ENCODE results near the gene PCDHB2.
"Not testable (repeated sequence)": the region's sequence is repeated elsewhere in the genome, so short reads cannot be mapped to it uniquely, and the experiment has no call there.

The PCDHB2 gene

GRCh38 chr5:141135030-141135717 is 40.8 kb downstream of the PCDHB2 start, which contains the start of gene PCDHB5:
Gene PCDHB5 (plus strand): TSS chr5:141135206. CDS start chr5:141135435, 229 bp downstream.
- H3K9ac ChIP-seq (ENCODE audit: low read depth, low read length, poor library complexity), result no peak within 1 kb of the TSS
- H3K4me2 ChIP-seq (ENCODE audit: insufficient read depth, low read length, poor library complexity, severe bottlenecking), result no peak within 1 kb of the TSS
- no peaks in the 10 kb centered on the region for H3K79me1 ChIP-seq (ENCODE audit: low read depth, low read length)
- H4K91ac ChIP-seq (ENCODE audit: low read depth, low read length, poor library complexity), result no peak within 1 kb of the TSS
- H3K27ac ChIP-seq (replicated peaks; ENCODE audit: low read length), result no peak within 1 kb of the TSS
- WGBS, 2 donors (ENCODE audit: extremely low coverage in 2 of 2, insufficient read length in 2 of 2, insufficient replicate concordance in 1 of 2), result no CpG with 5 or more reads among the region's 22 CpGs
- peaks cover 0 to 3% of the 10 kb centered on the region in 2 donors for H3K36me3 ChIP-seq (replicated peaks in 1 of 2; ENCODE audit: control insufficient read depth in 2 of 2, insufficient read depth in 2 of 2, low read length in 2 of 2)
- no peaks in the 10 kb centered on the region for H3K4me1 ChIP-seq (ENCODE audit: control insufficient read depth in 2 of 2, insufficient read depth in 1 of 2, low read depth in 1 of 2, low read length in 2 of 2)
- no peak for DNase-seq (ENCODE audit: low spot score)
- H2AFZ ChIP-seq (ENCODE audit: low read length), result peak within 1 kb of the TSS; percentile 3
- H2BK120ac ChIP-seq (ENCODE audit: low read depth, low read length), result no peak within 1 kb of the TSS
- no peak within 1 kb of the TSS for H2BK15ac ChIP-seq (ENCODE audit: low read length)
- H3K9me3 ChIP-seq (replicated peaks in 1 of 2; ENCODE audit: control insufficient read depth in 2 of 2, insufficient read depth in 1 of 2, low read depth in 1 of 2, low read length in 2 of 2), result peaks cover 10 to 42% of the 10 kb centered on the region in 2 donors
- H4K8ac ChIP-seq (ENCODE audit: low read depth, low read length), result no peak within 1 kb of the TSS
- no peak within 1 kb of the TSS for H2BK5ac ChIP-seq (ENCODE audit: low read length)
- H3K4ac ChIP-seq (ENCODE audit: low read length), result no peak within 1 kb of the TSS
- no peak within 1 kb of the TSS for H3K23ac ChIP-seq (ENCODE audit: low read depth, low read length, poor library complexity)
- H3K18ac ChIP-seq (ENCODE audit: low read length), result no peak within 1 kb of the TSS
- no peak within 1 kb of the TSS for H2AK5ac ChIP-seq (ENCODE audit: low read depth, low read length)
- H3K4me3 ChIP-seq (ENCODE audit: low read length in 2 of 2), result peak within 1 kb of the TSS; percentile 44 to 73
- no peak within 1 kb of the TSS for H3K14ac ChIP-seq (ENCODE audit: low read length)
- H2BK12ac ChIP-seq (ENCODE audit: low read length), result no peak within 1 kb of the TSS
- no peaks in the 10 kb centered on the region for H3K27me3 ChIP-seq (ENCODE audit: control insufficient read depth in 3 of 3, insufficient read depth in 3 of 3, low read depth in 1 of 3, low read length in 3 of 3)

DNA sequence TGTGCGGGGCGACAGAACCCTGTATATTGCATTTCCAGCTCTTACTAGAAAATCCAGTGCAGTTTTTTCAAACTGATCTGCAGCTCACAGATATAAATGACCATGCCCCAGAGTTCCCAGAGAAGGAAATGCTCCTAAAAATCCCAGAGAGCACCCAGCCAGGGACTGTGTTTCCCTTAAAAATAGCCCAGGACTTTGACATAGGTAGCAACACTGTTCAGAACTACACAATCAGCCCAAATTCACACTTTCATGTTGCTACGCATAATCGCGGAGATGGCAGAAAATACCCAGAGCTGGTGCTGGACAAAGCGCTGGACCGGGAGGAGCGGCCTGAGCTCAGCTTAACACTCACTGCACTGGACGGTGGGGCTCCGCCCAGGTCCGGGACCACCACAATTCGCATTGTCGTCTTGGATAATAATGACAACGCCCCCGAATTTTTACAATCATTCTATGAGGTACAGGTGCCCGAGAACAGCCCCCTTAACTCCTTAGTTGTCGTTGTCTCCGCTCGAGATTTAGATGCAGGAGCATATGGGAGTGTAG is 41.4 kb downstream of the PCDHB2 start:
- peak overlapping the region; percentile 44 to 73 for H3K4me3 ChIP-seq (ENCODE audit: low read length in 2 of 2)
- no peak for DNase-seq (ENCODE audit: low spot score)
- no peak overlapping the region for H3K9ac ChIP-seq (ENCODE audit: low read depth, low read length, poor library complexity)
- H4K8ac ChIP-seq (ENCODE audit: low read depth, low read length), result no peak overlapping the region
- H3K27ac ChIP-seq (replicated peaks; ENCODE audit: low read length), result no peak overlapping the region
- no peak overlapping the region for H2AFZ ChIP-seq (ENCODE audit: low read length)
- H3K36me3 ChIP-seq (replicated peaks in 1 of 2; ENCODE audit: control insufficient read depth in 2 of 2, insufficient read depth in 2 of 2, low read length in 2 of 2), result peaks cover 0 to 3% of the 10 kb centered on the region in 2 donors
- H2BK15ac ChIP-seq (ENCODE audit: low read length), result no peak overlapping the region
- no peak overlapping the region for H3K4me2 ChIP-seq (ENCODE audit: insufficient read depth, low read length, poor library complexity, severe bottlenecking)
- H2BK120ac ChIP-seq (ENCODE audit: low read depth, low read length), result no peak overlapping the region
- H3K79me1 ChIP-seq (ENCODE audit: low read depth, low read length), result no peaks in the 10 kb centered on the region
- no peak overlapping the region for H3K23ac ChIP-seq (ENCODE audit: low read depth, low read length, poor library complexity)
- H3K18ac ChIP-seq (ENCODE audit: low read length), result no peak overlapping the region
- no CpG with 5 or more reads among the region's 19 CpGs for WGBS, 2 donors (ENCODE audit: extremely low coverage in 2 of 2, insufficient read length in 2 of 2, insufficient replicate concordance in 1 of 2)
- no peak overlapping the region for H2AK5ac ChIP-seq (ENCODE audit: low read depth, low read length)
- H3K4me1 ChIP-seq (ENCODE audit: control insufficient read depth in 2 of 2, insufficient read depth in 1 of 2, low read depth in 1 of 2, low read length in 2 of 2), result no peaks in the 10 kb centered on the region
- H2BK12ac ChIP-seq (ENCODE audit: low read length), result no peak overlapping the region
- H4K91ac ChIP-seq (ENCODE audit: low read depth, low read length, poor library complexity), result no peak overlapping the region
- no peak overlapping the region for H3K14ac ChIP-seq (ENCODE audit: low read length)
- no peak overlapping the region for H2BK5ac ChIP-seq (ENCODE audit: low read length)
- no peak overlapping the region for H3K4ac ChIP-seq (ENCODE audit: low read length)
- no peaks in the 10 kb centered on the region for H3K27me3 ChIP-seq (ENCODE audit: control insufficient read depth in 3 of 3, insufficient read depth in 3 of 3, low read depth in 1 of 3, low read length in 3 of 3)
- H3K9me3 ChIP-seq (replicated peaks in 1 of 2; ENCODE audit: control insufficient read depth in 2 of 2, insufficient read depth in 1 of 2, low read depth in 1 of 2, low read length in 2 of 2), result peaks cover 10 to 42% of the 10 kb centered on the region in 2 donors

GRCh38 chr5:141137346-141137745 is 42.9 kb downstream of the PCDHB2 start:
- H3K9me3 ChIP-seq (replicated peaks in 1 of 2; ENCODE audit: control insufficient read depth in 2 of 2, insufficient read depth in 1 of 2, low read depth in 1 of 2, low read length in 2 of 2), result peaks cover 10 to 42% of the 10 kb centered on the region in 2 donors
- WGBS, 2 donors (ENCODE audit: extremely low coverage in 2 of 2, insufficient read length in 2 of 2, insufficient replicate concordance in 1 of 2), result no CpG with 5 or more reads among the region's 34 CpGs

More at GRCh38 chr5:141137346-141137745, 42.9 kb downstream of the PCDHB2 start:
- not testable (repeated sequence) for H3K4me1 ChIP-seq (ENCODE audit: control insufficient read depth in 2 of 2, insufficient read depth in 1 of 2, low read depth in 1 of 2, low read length in 2 of 2); H3K4me3 ChIP-seq (ENCODE audit: low read length in 2 of 2); H2BK12ac ChIP-seq (ENCODE audit: low read length); H2AK5ac ChIP-seq (ENCODE audit: low read depth, low read length); H2BK5ac ChIP-seq (ENCODE audit: low read length); H3K36me3 ChIP-seq (replicated peaks in 1 of 2; ENCODE audit: control insufficient read depth in 2 of 2, insufficient read depth in 2 of 2, low read length in 2 of 2); H3K9ac ChIP-seq (ENCODE audit: low read depth, low read length, poor library complexity); H4K91ac ChIP-seq (ENCODE audit: low read depth, low read length, poor library complexity); H3K4ac ChIP-seq (ENCODE audit: low read length); H3K23ac ChIP-seq (ENCODE audit: low read depth, low read length, poor library complexity); H3K14ac ChIP-seq (ENCODE audit: low read length); H4K8ac ChIP-seq (ENCODE audit: low read depth, low read length); H2BK120ac ChIP-seq (ENCODE audit: low read depth, low read length); H3K27me3 ChIP-seq (ENCODE audit: control insufficient read depth in 3 of 3, insufficient read depth in 3 of 3, low read depth in 1 of 3, low read length in 3 of 3); H3K18ac ChIP-seq (ENCODE audit: low read length); H2BK15ac ChIP-seq (ENCODE audit: low read length); H3K79me1 ChIP-seq (ENCODE audit: low read depth, low read length); H2AFZ ChIP-seq (ENCODE audit: low read length); H3K27ac ChIP-seq (replicated peaks; ENCODE audit: low read length); H3K4me2 ChIP-seq (ENCODE audit: insufficient read depth, low read length, poor library complexity, severe bottlenecking); DNase-seq (ENCODE audit: low spot score)
